WTC11 (cell line): Measurements from ENCODE around the gene RUVBL1.

Experiments
- CREB1 ChIP-seq: sonication (generic); formaldehyde crosslinking; IDR thresholded peaks from 2 replicates; pipeline ENCODE4 v1.8.0; 2023; ENCODE audit warnings: mild to moderate bottlenecking, missing genetic modification reagents
- FOXJ3 ChIP-seq: sonication (generic); formaldehyde crosslinking; IDR thresholded peaks from 2 replicates; pipeline ENCODE4 v1.9.0; 2021; ENCODE audit warnings: missing genetic modification reagents, mild to moderate bottlenecking, borderline replicate concordance
- SMAD3 ChIP-seq: sonication (generic); formaldehyde crosslinking; IDR thresholded peaks from 2 replicates; pipeline ENCODE4 v1.8.0; 2022; ENCODE audit warnings: missing genetic modification reagents, mild to moderate bottlenecking, borderline replicate concordance
- ZNF138 ChIP-seq: sonication (generic); formaldehyde crosslinking; conservative IDR thresholded peaks from 2 replicates; pipeline ENCODE4 v1.8.1; 2022; ENCODE audit warnings: mild to moderate bottlenecking, moderate library complexity, missing genetic modification reagents
- TF ChIP-seq, protein P1 (sequence below): fragments of 200-600 bp; IDR thresholded peaks from 2 replicates; pipeline ENCODE4 v1.8.0; 2022; ENCODE audit warnings: antibody characterized with exemption
- TF ChIP-seq, protein P2 (sequence below): sonication (generic); formaldehyde crosslinking; IDR thresholded peaks from 2 replicates; pipeline ENCODE4 v1.8.0; 2023; ENCODE audit warnings: missing genetic modification reagents
- TF ChIP-seq, protein P3 (sequence below): fragments of 250-450 bp; sonication (Bioruptor Pico); IDR thresholded peaks from 2 replicates; pipeline ENCODE4 v1.9.0; 2021; ENCODE audit warnings: mild to moderate bottlenecking
- TF ChIP-seq, protein P4 (sequence below): sonication (generic); formaldehyde crosslinking; IDR thresholded peaks from 2 replicates; pipeline ENCODE4 v1.8.0; 2022; ENCODE audit warnings: mild to moderate bottlenecking, missing genetic modification reagents
- TF ChIP-seq, protein P5 (sequence below): sonication (generic); formaldehyde crosslinking; IDR thresholded peaks from 2 replicates; pipeline ENCODE4 v1.8.0; 2022; ENCODE audit warnings: missing genetic modification reagents

DNA sequence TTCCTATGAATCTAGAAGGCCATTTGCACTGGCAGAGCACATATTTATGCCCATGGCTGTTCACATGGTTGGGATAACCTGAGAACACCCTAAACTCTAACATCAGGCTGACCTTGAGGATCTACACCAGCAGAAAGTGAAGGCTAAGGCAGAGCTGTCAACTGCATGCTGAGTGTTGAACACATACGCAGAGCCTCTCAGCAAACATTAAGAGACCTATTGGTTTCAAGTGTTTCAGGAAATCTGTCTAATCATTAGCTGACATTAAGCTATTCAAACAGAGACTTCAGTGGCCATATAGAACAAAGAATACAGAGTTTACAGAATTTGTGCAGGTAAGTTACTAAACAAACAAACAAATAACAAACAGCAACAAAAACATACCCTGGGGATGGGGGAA, 87.5 kb downstream of the RUVBL1 start:
- TF ChIP-seq, protein P1, sequence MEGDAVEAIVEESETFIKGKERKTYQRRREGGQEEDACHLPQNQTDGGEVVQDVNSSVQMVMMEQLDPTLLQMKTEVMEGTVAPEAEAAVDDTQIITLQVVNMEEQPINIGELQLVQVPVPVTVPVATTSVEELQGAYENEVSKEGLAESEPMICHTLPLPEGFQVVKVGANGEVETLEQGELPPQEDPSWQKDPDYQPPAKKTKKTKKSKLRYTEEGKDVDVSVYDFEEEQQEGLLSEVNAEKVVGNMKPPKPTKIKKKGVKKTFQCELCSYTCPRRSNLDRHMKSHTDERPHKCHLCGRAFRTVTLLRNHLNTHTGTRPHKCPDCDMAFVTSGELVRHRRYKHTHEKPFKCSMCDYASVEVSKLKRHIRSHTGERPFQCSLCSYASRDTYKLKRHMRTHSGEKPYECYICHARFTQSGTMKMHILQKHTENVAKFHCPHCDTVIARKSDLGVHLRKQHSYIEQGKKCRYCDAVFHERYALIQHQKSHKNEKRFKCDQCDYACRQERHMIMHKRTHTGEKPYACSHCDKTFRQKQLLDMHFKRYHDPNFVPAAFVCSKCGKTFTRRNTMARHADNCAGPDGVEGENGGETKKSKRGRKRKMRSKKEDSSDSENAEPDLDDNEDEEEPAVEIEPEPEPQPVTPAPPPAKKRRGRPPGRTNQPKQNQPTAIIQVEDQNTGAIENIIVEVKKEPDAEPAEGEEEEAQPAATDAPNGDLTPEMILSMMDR, result no peak
- no peak for TF ChIP-seq SMAD3 (CRISPR knock-in tag)
- TF ChIP-seq, protein P2, sequence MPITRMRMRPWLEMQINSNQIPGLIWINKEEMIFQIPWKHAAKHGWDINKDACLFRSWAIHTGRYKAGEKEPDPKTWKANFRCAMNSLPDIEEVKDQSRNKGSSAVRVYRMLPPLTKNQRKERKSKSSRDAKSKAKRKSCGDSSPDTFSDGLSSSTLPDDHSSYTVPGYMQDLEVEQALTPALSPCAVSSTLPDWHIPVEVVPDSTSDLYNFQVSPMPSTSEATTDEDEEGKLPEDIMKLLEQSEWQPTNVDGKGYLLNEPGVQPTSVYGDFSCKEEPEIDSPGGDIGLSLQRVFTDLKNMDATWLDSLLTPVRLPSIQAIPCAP (CRISPR knock-in tag), result no peak
- TF ChIP-seq, protein P3, sequence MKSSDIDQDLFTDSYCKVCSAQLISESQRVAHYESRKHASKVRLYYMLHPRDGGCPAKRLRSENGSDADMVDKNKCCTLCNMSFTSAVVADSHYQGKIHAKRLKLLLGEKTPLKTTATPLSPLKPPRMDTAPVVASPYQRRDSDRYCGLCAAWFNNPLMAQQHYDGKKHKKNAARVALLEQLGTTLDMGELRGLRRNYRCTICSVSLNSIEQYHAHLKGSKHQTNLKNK (CRISPR knock-in tag), result no peak
- TF ChIP-seq ZNF138 (CRISPR knock-in tag), result no peak
- no peak for TF ChIP-seq CREB1
- TF ChIP-seq, protein P4, sequence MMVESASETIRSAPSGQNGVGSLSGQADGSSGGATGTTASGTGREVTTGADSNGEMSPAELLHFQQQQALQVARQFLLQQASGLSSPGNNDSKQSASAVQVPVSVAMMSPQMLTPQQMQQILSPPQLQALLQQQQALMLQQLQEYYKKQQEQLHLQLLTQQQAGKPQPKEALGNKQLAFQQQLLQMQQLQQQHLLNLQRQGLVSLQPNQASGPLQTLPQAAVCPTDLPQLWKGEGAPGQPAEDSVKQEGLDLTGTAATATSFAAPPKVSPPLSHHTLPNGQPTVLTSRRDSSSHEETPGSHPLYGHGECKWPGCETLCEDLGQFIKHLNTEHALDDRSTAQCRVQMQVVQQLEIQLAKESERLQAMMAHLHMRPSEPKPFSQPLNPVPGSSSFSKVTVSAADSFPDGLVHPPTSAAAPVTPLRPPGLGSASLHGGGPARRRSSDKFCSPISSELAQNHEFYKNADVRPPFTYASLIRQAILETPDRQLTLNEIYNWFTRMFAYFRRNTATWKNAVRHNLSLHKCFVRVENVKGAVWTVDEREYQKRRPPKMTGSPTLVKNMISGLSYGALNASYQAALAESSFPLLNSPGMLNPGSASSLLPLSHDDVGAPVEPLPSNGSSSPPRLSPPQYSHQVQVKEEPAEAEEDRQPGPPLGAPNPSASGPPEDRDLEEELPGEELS (CRISPR knock-in tag), result no peak
- TF ChIP-seq, protein P5, sequence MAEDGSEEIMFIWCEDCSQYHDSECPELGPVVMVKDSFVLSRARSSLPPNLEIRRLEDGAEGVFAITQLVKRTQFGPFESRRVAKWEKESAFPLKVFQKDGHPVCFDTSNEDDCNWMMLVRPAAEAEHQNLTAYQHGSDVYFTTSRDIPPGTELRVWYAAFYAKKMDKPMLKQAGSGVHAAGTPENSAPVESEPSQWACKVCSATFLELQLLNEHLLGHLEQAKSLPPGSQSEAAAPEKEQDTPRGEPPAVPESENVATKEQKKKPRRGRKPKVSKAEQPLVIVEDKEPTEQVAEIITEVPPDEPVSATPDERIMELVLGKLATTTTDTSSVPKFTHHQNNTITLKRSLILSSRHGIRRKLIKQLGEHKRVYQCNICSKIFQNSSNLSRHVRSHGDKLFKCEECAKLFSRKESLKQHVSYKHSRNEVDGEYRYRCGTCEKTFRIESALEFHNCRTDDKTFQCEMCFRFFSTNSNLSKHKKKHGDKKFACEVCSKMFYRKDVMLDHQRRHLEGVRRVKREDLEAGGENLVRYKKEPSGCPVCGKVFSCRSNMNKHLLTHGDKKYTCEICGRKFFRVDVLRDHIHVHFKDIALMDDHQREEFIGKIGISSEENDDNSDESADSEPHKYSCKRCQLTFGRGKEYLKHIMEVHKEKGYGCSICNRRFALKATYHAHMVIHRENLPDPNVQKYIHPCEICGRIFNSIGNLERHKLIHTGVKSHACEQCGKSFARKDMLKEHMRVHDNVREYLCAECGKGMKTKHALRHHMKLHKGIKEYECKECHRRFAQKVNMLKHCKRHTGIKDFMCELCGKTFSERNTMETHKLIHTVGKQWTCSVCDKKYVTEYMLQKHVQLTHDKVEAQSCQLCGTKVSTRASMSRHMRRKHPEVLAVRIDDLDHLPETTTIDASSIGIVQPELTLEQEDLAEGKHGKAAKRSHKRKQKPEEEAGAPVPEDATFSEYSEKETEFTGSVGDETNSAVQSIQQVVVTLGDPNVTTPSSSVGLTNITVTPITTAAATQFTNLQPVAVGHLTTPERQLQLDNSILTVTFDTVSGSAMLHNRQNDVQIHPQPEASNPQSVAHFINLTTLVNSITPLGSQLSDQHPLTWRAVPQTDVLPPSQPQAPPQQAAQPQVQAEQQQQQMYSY (CRISPR knock-in tag), result no peak
- no peak for TF ChIP-seq FOXJ3 (CRISPR knock-in tag)
